Measurements from ENCODE around the gene SCTR.
A peak's percentile ranks its signal among the peaks of the same experiment; 100 is the strongest.

SCTR gene

DNA sequence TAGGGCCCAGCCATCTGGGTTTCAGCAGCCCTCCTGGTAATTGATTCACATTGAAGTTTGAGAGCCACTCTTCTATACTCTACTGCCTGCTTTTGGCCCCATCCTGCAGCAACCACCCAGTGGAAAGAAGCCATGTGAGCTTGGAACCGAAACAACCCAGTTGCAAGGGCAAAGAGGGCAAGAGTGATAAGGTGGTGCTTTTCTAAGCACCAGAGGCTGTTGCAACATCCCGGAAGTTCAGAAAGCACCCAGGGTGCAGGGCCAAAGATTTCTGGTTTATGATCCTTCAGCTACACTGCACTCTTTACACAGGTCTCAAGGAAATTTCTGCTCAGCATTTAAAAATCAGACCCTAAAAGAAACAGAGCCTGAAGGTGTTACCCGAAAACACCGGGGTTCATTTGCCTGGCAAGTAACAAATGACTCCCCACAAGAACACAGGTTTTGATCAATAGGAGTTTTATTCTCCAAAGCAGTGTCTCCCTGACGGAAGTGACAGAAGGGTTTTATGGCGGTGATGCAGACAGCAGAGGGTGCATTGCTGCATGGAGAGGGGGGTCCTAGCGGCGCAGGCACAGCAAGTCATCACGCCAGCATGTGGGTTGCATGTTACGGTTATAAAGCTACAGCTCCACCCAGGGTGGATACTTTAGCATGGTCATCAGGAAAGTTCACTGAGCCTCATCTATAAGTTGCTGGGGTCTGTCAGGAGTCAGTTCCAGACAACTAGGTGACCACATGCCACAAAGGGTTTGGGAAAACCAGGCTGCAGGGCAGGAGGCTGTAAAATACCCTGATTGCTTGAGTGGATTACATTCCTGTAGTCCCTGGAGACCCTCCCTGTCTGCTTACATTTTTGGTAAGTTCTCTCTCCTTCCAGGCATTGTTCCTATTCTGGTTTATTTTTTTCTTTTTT is 121.4 kb downstream of the SCTR start:
- DNase-seq, result peak; percentile 48

DNA sequence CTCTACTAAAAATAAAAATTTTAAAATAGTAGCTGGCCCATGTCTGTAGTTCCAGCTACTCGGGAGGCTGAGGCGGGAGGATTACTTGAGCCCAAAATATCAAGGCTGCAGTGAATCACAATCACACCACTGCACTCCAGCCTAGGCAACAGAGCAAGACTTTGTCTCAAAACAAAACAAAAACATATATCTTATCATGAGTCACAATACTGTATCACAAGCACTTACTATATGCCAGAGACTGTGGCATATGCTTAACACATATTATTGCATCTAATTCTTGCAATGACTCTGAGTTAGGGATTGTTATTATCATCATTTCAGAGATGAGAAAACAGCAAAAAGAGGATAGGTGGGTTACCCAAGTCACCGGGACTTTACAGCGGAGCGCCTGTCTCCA is 122.2 kb downstream of the SCTR start:
- no peak for DNase-seq

DNA sequence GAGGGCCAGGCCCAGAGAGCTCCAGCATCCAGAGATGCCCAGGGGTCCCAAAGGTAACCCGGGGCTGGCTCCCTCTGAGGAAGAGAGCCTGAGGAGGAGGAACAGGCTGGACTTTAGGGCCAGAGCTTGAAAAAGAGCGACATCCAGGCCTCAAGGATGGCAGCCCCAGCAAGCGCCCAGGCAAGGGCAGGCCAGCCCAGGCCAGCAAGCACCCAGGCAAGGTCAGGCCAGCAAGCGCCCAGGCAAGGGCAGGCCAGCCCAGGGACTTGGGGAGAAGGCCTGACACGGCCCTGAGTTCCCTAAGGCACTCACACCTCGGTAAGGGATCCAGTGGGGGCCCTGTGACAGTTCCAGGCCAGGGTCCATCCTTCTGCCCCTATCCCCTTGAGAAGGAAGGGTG is 127.1 kb downstream of the SCTR start:
- no peak for DNase-seq

GRCh38 chr2:119393971-119394748 is 130.1 kb downstream of the SCTR start:
- no peak for DNase-seq

Data from NCI-H226 (cell line).